Vagina (tissue), 2 donors: ENCODE results near the gene RNF111. TPM values are rescaled to one million over a fixed set of nuclear protein-coding genes. Genes with fewer than 3 reads are reported as not detected.

Experiments
- DNase-seq, 2 donors: peaks; one replicate each; pipeline ENCODE4 v3.0.0-alpha.2; 2017; ENCODE audit errors: extremely low spot score in 2 of 2
- H3K27ac ChIP-seq: fragments of 200-600 bp; sonication (generic); one replicate; pipeline ENCODE4 v1.5.1; 2019
- H3K27me3 ChIP-seq: fragments of 200-600 bp; sonication (generic); one replicate; pipeline ENCODE4 v1.5.1; 2019
- H3K36me3 ChIP-seq, 2 donors: fragments of 200-600 bp; sonication (generic); one replicate each; pipeline ENCODE4 v1.5.1; 2017 to 2019
- H3K4me1 ChIP-seq: fragments of 200-600 bp; sonication (generic); one replicate; pipeline ENCODE4 v1.5.1; 2019
- H3K4me3 ChIP-seq, 2 donors: fragments of 200-600 bp; sonication (generic); 1 replicate in 1 of 2; 2 replicates in 1 of 2; pipeline ENCODE4 v1.5.1; 2016 to 2019
- H3K9me3 ChIP-seq: fragments of 200-600 bp; sonication (generic); one replicate; pipeline ENCODE4 v1.5.1; 2019
- CTCF ChIP-seq, 3 experiments: fragments of 450-650 bp in 2 of 3; fragments of 200-600 bp in 1 of 3; sonication (generic) in 1 of 3; IDR thresholded peaks; one replicate each; pipeline ENCODE4 v1.5.1; 2017 to 2019; ENCODE audit warnings: antibody characterized with exemption in 3 of 3, mild to moderate bottlenecking in 2 of 3, moderate library complexity in 2 of 3
- POLR2A ChIP-seq, 2 donors: fragments of 450-650 bp; IDR thresholded peaks; one replicate each; pipeline ENCODE4 v1.6.1; 2017; ENCODE audit warnings: antibody characterized with exemption in 2 of 2, mild to moderate bottlenecking in 2 of 2, moderate library complexity in 2 of 2
- POLR2AphosphoS5 ChIP-seq, 2 donors: sonication (generic); formaldehyde crosslinking; IDR thresholded peaks; one replicate each; pipeline ENCODE4 v1.9.0; 2017; ENCODE audit warnings: antibody characterized with exemption in 2 of 2, mild to moderate bottlenecking in 2 of 2, low read depth in 1 of 2; ENCODE audit not compliant: insufficient read depth in 1 of 2
- intact Hi-C: fragments of 100-400 bp; cut with DNase I; formaldehyde crosslinking; loops from one replicate; pipeline ENCODE4 v1.15.1; 2023
- total RNA-seq: library from RNA; depleted of rRNA; stranded (reverse); fragments of >200 nt; gene quantifications from one replicate; pipeline ENCODE4 v1.2.3, GENCODE V29; 2016

Gene RNF111
- total RNA-seq, 1 donor from 2014 or later: 35.6 TPM

GRCh38 chr15:59028387-59028955, 41.0 kb downstream of the RNF111 start:
- no peaks in the 10 kb centered on the region for H3K27me3 ChIP-seq
- DNase-seq: no peak
- intact Hi-C loops: no loop called here
- no peak for TF ChIP-seq POLR2AphosphoS5 (IDR thresholded peaks at IDR 0.05; ENCODE audit: insufficient read depth in 1 of 2, low read depth in 1 of 2)
- no peak for TF ChIP-seq CTCF (IDR thresholded peaks at IDR 0.05)
- no peak for TF ChIP-seq POLR2A (IDR thresholded peaks at IDR 0.05)
- no peaks in the 10 kb centered on the region for H3K9me3 ChIP-seq
- H3K4me1 ChIP-seq: peaks cover 12% of the 10 kb centered on the region
- no peak overlapping the region for H3K27ac ChIP-seq
- H3K36me3 ChIP-seq: peaks cover 0 to 26% of the 10 kb centered on the region in 2 donors
- H3K4me3 ChIP-seq: no peak overlapping the region

GRCh38 chr15:59029554-59029953, 42.1 kb downstream of the RNF111 start:
- Histone ChIP-seq H3K27me3 (no peaks in the 10 kb centered on the region), H3K36me3 (peaks cover 0 to 26% of the 10 kb centered on the region in 2 donors), H3K4me1 (peaks cover 16% of the 10 kb centered on the region), H3K9me3 (no peaks in the 10 kb centered on the region), H3K27ac (no peak overlapping the region), H3K4me3 (no peak overlapping the region)
- TF ChIP-seq POLR2AphosphoS5 (IDR thresholded peaks at IDR 0.05; ENCODE audit: insufficient read depth in 1 of 2, low read depth in 1 of 2) (no peak), POLR2A (IDR thresholded peaks at IDR 0.05) (no peak), CTCF (IDR thresholded peaks at IDR 0.05) (no peak)
- no peak for DNase-seq
- intact Hi-C loops: no loop called here

- Histone ChIP-seq H3K27ac (no peak overlapping the region), H3K27me3 (no peaks in the 10 kb centered on the region), H3K4me1 (peaks cover 22% of the 10 kb centered on the region), H3K4me3 (no peak overlapping the region), H3K36me3 (peaks cover 0 to 23% of the 10 kb centered on the region in 2 donors), H3K9me3 (no peaks in the 10 kb centered on the region)
- intact Hi-C loops: no loop called here
- DNase-seq: no peak
- no peak for TF ChIP-seq POLR2A (IDR thresholded peaks at IDR 0.05)
- no peak for TF ChIP-seq CTCF (IDR thresholded peaks at IDR 0.05)
- no peak for TF ChIP-seq POLR2AphosphoS5 (IDR thresholded peaks at IDR 0.05; ENCODE audit: insufficient read depth in 1 of 2, low read depth in 1 of 2)
Measured at GRCh38 chr15:59035201-59035600, 47.7 kb downstream of the RNF111 start.

GRCh38 chr15:59039225-59039624, 51.8 kb downstream of the RNF111 start:
- Histone ChIP-seq H3K4me3 (no peak overlapping the region), H3K27ac (no peak overlapping the region), H3K4me1 (peaks cover 11% of the 10 kb centered on the region), H3K27me3 (no peaks in the 10 kb centered on the region), H3K36me3 (peaks cover 0 to 4% of the 10 kb centered on the region in 2 donors), H3K9me3 (no peaks in the 10 kb centered on the region)
- intact Hi-C loops: no loop called here
- TF ChIP-seq POLR2AphosphoS5 (IDR thresholded peaks at IDR 0.05; ENCODE audit: insufficient read depth in 1 of 2, low read depth in 1 of 2): no peak
- no peak for TF ChIP-seq POLR2A (IDR thresholded peaks at IDR 0.05)
- no peak for TF ChIP-seq CTCF (IDR thresholded peaks at IDR 0.05)
- DNase-seq: no peak

- H3K4me3 ChIP-seq: no peak overlapping the region
- no peaks in the 10 kb centered on the region for H3K9me3 ChIP-seq
- no peaks in the 10 kb centered on the region for H3K27me3 ChIP-seq
- TF ChIP-seq POLR2AphosphoS5 (IDR thresholded peaks at IDR 0.05; ENCODE audit: insufficient read depth in 1 of 2, low read depth in 1 of 2): no peak
- TF ChIP-seq CTCF (IDR thresholded peaks at IDR 0.05): no peak
- no peak for TF ChIP-seq POLR2A (IDR thresholded peaks at IDR 0.05)
- peaks cover 11% of the 10 kb centered on the region for H3K4me1 ChIP-seq
- intact Hi-C loops: no loop called here
- DNase-seq: no peak
- H3K36me3 ChIP-seq: peaks cover 0 to 4% of the 10 kb centered on the region in 2 donors
- no peak overlapping the region for H3K27ac ChIP-seq
Measured at GRCh38 chr15:59042041-59042440, 54.6 kb downstream of the RNF111 start.
